Memory B cell (primary cell): ENCODE measurements around the gene C9orf153.
A peak's percentile ranks its signal among the peaks of the same experiment; 100 is the strongest.

Source experiments
- ATAC-seq: fragments of 150-1000 bp; cut with Tn5 transposase; 2 replicates; pipeline ENCODE4 v1.10.0; 2021; ENCODE audit warnings: low read depth, mild to moderate bottlenecking, moderate library complexity
- DNase-seq, 2 donors: peaks; one replicate each; pipeline ENCODE4 v3.0.0; 2022; ENCODE audit warnings: low spot score in 2 of 2
- H3K27ac Mint-ChIP-seq: one replicate; pipeline ENCODE4 v1.8.0; 2022; ENCODE audit warnings: mild to moderate bottlenecking, moderate library complexity, mixed read lengths
- H3K27me3 Mint-ChIP-seq: one replicate; pipeline ENCODE4 v1.8.0; 2022; ENCODE audit warnings: mixed read lengths
- H3K36me3 Mint-ChIP-seq: one replicate; pipeline ENCODE4 v1.8.0; 2022; ENCODE audit warnings: mild to moderate bottlenecking, mixed read lengths
- H3K4me1 Mint-ChIP-seq: one replicate; pipeline ENCODE4 v1.8.0; 2022; ENCODE audit warnings: mixed read lengths
- H3K4me3 Mint-ChIP-seq: one replicate; pipeline ENCODE4 v1.8.0; 2022; ENCODE audit warnings: mild to moderate bottlenecking, moderate library complexity, mixed read lengths
- H3K9me3 Mint-ChIP-seq: one replicate; pipeline ENCODE4 v1.8.0; 2022; ENCODE audit warnings: mixed read lengths

Gene C9orf153

DNA sequence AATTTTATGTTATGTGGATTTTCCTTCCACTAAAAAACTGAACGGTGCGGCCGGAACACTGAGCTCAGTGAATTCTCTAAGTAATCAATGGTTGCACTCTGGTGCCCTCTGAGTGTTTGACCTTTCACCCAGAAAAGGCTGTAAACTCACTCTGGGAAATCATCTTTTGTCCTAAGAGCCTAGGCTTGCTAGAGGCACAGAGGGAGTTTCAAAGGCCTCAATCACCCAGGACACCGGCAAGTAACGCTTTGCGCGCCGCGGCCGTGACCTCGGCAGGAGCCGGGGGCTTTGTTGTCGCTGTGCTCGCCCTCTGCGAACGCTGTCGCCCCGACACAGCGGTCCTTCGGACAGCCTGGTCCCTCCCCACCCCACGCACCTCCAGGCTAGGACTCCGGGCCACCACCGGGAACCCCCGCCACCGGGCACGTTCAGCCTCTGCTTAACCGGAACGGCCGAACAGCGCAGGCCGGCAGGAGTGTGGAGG lies 22.2 kb upstream of the C9orf153 start:
- peak in 1 of 2 donors; percentile 77 for DNase-seq
- Mint-ChIP-seq H3K9me3 (no peaks in the 10 kb centered on the region), H3K4me3 (peak overlapping the region; percentile 94), H3K27ac (peak overlapping the region; percentile 97), H3K36me3 (peaks cover 4% of the 10 kb centered on the region), H3K4me1 (peaks cover 26% of the 10 kb centered on the region), H3K27me3 (no peaks in the 10 kb centered on the region)
- ATAC-seq, result no peak

- H3K36me3 Mint-ChIP-seq, result peaks cover 4% of the 10 kb centered on the region
- H3K4me1 Mint-ChIP-seq, result peaks cover 26% of the 10 kb centered on the region
- H3K4me3 Mint-ChIP-seq, result peak overlapping the region; percentile 29
- no peak for DNase-seq
- no peak for ATAC-seq
- no peaks in the 10 kb centered on the region for H3K27me3 Mint-ChIP-seq
- H3K9me3 Mint-ChIP-seq, result no peaks in the 10 kb centered on the region
- H3K27ac Mint-ChIP-seq, result no peak overlapping the region
These were observed 21.1 kb upstream of the C9orf153 start for GRCh38 chr9:86280580-86280979.

- H3K4me3 Mint-ChIP-seq, result peak overlapping the region; percentile 41
- H3K36me3 Mint-ChIP-seq, result peaks cover 5% of the 10 kb centered on the region
- peaks cover 26% of the 10 kb centered on the region for H3K4me1 Mint-ChIP-seq
- H3K27ac Mint-ChIP-seq, result no peak overlapping the region
- DNase-seq (no peak), ATAC-seq (no peak)
- no peaks in the 10 kb centered on the region for H3K27me3 Mint-ChIP-seq
- H3K9me3 Mint-ChIP-seq, result no peaks in the 10 kb centered on the region
These were observed 20.4 kb upstream of the C9orf153 start for GRCh38 chr9:86279839-86280238.

GRCh38 chr9:86277072-86277471 lies 17.6 kb upstream of the C9orf153 start:
- peaks cover 15% of the 10 kb centered on the region for H3K36me3 Mint-ChIP-seq
- peaks cover 21% of the 10 kb centered on the region for H3K4me1 Mint-ChIP-seq
- DNase-seq (no peak), ATAC-seq (no peak)
- H3K4me3 Mint-ChIP-seq, result no peak overlapping the region
- no peaks in the 10 kb centered on the region for H3K27me3 Mint-ChIP-seq
- no peak overlapping the region for H3K27ac Mint-ChIP-seq
- no peaks in the 10 kb centered on the region for H3K9me3 Mint-ChIP-seq

DNA sequence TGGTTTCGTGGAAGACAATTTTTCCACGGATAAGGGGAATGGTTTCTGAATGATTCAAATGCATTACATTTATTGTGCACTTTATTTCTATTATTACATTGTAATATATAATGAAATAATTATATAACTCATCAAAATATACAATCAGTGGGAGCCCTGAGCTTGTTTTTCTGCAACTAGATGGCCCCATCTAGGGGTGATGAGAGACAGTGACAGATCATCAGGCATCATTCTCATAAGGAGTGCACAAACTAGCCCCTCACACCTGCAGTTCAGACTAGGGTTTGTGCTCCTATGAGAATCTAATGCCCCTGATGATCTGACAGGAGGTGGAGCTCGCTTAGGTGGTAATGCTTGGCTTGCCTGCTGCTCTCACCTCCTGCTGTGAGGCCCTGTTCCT lies 16.5 kb upstream of the C9orf153 start:
- Mint-ChIP-seq H3K9me3 (no peaks in the 10 kb centered on the region), H3K27ac (peak overlapping the region; percentile 20), H3K36me3 (peaks cover 23% of the 10 kb centered on the region), H3K4me3 (no peak overlapping the region), H3K4me1 (peaks cover 16% of the 10 kb centered on the region), H3K27me3 (no peaks in the 10 kb centered on the region)
- DNase-seq (no peak), ATAC-seq (no peak)

GRCh38 chr9:86274821-86275643 lies 15.6 kb upstream of the C9orf153 start:
- no peak for DNase-seq
- ATAC-seq, result no peak
- no peaks in the 10 kb centered on the region for H3K27me3 Mint-ChIP-seq
- H3K4me1 Mint-ChIP-seq, result peaks cover 14% of the 10 kb centered on the region
- H3K9me3 Mint-ChIP-seq, result no peaks in the 10 kb centered on the region
- no peak overlapping the region for H3K4me3 Mint-ChIP-seq
- H3K36me3 Mint-ChIP-seq, result peaks cover 23% of the 10 kb centered on the region
- no peak overlapping the region for H3K27ac Mint-ChIP-seq

DNA sequence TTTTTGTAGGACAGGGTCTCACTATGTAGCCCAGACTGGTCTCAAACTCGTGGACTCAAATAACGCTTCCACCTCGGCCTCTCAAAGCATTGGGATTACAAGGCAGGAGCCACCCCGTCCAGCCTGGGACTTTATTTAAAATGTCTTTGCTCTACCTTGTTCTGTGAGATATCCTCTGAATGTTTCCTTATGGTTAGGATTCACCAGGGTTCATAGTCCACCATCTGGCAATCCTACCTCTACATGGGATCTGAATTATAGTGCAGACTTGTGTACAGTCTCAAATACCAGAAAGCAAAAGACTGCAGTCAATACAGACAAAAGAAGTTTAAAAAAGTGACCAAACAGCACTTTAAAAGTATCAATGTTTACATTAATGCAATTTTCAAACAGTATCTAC lies 12.8 kb upstream of the C9orf153 start:
- Mint-ChIP-seq H3K27me3 (no peaks in the 10 kb centered on the region), H3K9me3 (no peaks in the 10 kb centered on the region), H3K4me3 (no peak overlapping the region), H3K36me3 (peaks cover 25% of the 10 kb centered on the region), H3K27ac (no peak overlapping the region), H3K4me1 (peaks cover 3% of the 10 kb centered on the region)
- ATAC-seq (no peak), DNase-seq (no peak)

DNA sequence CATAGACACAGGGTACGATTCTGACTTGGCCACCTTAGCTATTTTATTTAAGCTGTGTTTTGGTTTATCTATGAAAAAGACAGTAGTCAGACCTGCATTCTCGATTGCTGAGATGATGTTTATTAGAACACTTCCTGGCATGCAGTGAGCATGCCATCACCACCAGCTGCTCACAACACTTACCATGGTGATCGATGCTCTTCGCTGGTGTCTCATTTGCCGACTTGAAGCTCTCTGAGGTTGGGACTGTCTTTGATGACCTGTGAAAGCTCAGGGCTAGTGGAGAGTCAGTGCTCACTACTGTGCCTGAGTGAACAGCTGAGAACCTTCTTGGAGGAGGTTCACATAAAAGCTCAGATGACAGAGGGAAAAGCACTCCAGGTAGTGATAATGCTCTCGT lies 4.4 kb upstream of the C9orf153 start:
- DNase-seq (no peak), ATAC-seq (no peak)
- Mint-ChIP-seq H3K4me3 (no peak overlapping the region), H3K27me3 (no peaks in the 10 kb centered on the region), H3K9me3 (no peaks in the 10 kb centered on the region), H3K27ac (no peak overlapping the region), H3K36me3 (peaks cover 21% of the 10 kb centered on the region), H3K4me1 (no peaks in the 10 kb centered on the region)

GRCh38 chr9:86262492-86262891 lies 3.0 kb upstream of the C9orf153 start:
- ATAC-seq (no peak), DNase-seq (no peak)
- Mint-ChIP-seq H3K36me3 (peaks cover 20% of the 10 kb centered on the region), H3K27ac (no peak overlapping the region), H3K4me1 (no peaks in the 10 kb centered on the region), H3K27me3 (no peaks in the 10 kb centered on the region), H3K4me3 (no peak overlapping the region), H3K9me3 (no peaks in the 10 kb centered on the region)

DNA sequence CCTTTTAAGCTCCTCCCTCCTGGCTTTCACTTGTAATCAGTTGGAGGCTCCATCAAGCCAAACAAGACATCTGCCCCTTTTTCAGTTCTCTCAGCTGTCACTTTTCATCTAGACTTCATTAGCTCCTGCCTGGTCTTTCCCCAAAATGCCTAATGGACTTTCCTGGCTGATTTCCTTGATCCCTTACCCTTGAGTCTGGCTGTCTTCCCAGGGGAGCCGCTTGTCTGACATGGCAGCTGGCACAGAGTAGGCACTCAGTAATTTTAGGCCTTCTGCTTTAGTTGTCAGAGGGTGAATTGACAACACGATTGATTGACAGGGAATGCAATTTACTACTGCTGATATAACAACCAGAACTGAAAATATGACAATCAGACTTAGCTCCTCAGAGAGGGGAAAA lies 2.1 kb downstream of the C9orf153 start:
- no peak for ATAC-seq
- peaks cover 4% of the 10 kb centered on the region for H3K9me3 Mint-ChIP-seq

GRCh38 chr9:86256653-86257052 lies 2.8 kb downstream of the C9orf153 start:
- Mint-ChIP-seq H3K9me3 (peaks cover 5% of the 10 kb centered on the region), H3K27ac (no peak overlapping the region), H3K4me3 (no peak overlapping the region), H3K4me1 (no peaks in the 10 kb centered on the region), H3K36me3 (peaks cover 3% of the 10 kb centered on the region), H3K27me3 (no peaks in the 10 kb centered on the region)
- DNase-seq (no peak), ATAC-seq (no peak)

More for the DNA sequence above, 2.1 kb downstream of the C9orf153 start:
- Mint-ChIP-seq H3K36me3 (peaks cover 3% of the 10 kb centered on the region), H3K27me3 (no peaks in the 10 kb centered on the region), H3K4me3 (no peak overlapping the region), H3K27ac (no peak overlapping the region), H3K4me1 (no peaks in the 10 kb centered on the region)
- no peak for DNase-seq

GRCh38 chr9:86253577-86253976 lies 5.9 kb downstream of the C9orf153 start:
- Mint-ChIP-seq H3K27ac (no peak overlapping the region), H3K27me3 (peaks cover 4% of the 10 kb centered on the region), H3K36me3 (no peaks in the 10 kb centered on the region), H3K4me3 (no peak overlapping the region), H3K9me3 (peaks cover 6% of the 10 kb centered on the region), H3K4me1 (no peaks in the 10 kb centered on the region)
- DNase-seq, result no peak
- no peak for ATAC-seq

DNA sequence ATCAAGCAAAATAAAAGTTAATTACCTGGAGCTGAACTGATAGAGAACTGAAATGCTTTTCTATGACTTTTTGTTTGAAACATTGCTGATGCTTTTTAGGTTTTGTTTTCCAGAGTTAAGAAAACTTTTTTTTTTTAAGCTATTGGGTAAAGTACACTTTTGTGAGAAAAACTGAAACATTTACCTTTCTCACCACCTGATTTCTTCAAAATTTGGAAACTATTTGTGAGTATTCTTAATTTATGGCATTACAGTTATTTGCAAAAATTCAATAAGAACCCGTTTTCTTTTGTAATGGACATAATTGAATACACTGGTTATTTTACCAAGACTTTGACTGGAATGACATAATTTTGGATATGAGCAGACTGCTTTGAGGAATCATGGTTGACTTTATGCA lies 6.6 kb downstream of the C9orf153 start:
- ATAC-seq, result no peak
- no peak overlapping the region for H3K4me3 Mint-ChIP-seq
- no peak for DNase-seq

GRCh38 chr9:86250123-86250522 lies 9.3 kb downstream of the C9orf153 start:
- Mint-ChIP-seq H3K4me1 (peaks cover 3% of the 10 kb centered on the region), H3K27me3 (peaks cover 9% of the 10 kb centered on the region), H3K9me3 (peaks cover 6% of the 10 kb centered on the region), H3K27ac (no peak overlapping the region), H3K4me3 (no peak overlapping the region), H3K36me3 (no peaks in the 10 kb centered on the region)
- DNase-seq (no peak), ATAC-seq (no peak)

More for the DNA sequence above, 6.6 kb downstream of the C9orf153 start:
- H3K27me3 Mint-ChIP-seq, result peaks cover 4% of the 10 kb centered on the region
- H3K36me3 Mint-ChIP-seq, result no peaks in the 10 kb centered on the region
- H3K27ac Mint-ChIP-seq, result no peak overlapping the region
- H3K4me1 Mint-ChIP-seq, result no peaks in the 10 kb centered on the region
- H3K9me3 Mint-ChIP-seq, result peaks cover 6% of the 10 kb centered on the region

DNA sequence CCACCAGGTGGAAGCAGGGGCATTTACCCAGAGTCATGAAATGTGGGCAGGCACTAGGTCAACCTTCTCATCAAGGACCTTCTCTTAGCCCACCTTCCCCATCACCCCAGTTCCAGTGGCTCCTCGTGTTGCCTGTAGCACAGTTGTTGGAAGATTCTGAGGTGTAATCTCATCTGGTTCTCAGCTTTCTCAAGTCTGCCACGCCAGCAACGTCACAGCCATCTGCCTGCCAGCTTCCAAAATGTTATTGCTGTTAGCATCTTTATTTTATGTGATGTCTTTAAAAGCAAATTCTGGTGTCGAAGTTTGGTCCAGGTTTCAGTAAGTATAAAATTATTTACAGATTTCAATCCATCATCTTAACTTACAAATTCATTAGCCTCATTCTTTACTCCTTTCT lies 10.7 kb downstream of the C9orf153 start:
- no peak overlapping the region for H3K4me3 Mint-ChIP-seq
- DNase-seq (no peak), ATAC-seq (no peak)
- H3K9me3 Mint-ChIP-seq, result peaks cover 6% of the 10 kb centered on the region
- H3K27me3 Mint-ChIP-seq, result peaks cover 9% of the 10 kb centered on the region
- H3K27ac Mint-ChIP-seq, result no peak overlapping the region
- no peaks in the 10 kb centered on the region for H3K36me3 Mint-ChIP-seq
- peaks cover 3% of the 10 kb centered on the region for H3K4me1 Mint-ChIP-seq
